ENCODE results near the gene PMVK.
A peak's percentile ranks its signal among the peaks of the same experiment; 100 is the strongest.

PMVK gene

DNA sequence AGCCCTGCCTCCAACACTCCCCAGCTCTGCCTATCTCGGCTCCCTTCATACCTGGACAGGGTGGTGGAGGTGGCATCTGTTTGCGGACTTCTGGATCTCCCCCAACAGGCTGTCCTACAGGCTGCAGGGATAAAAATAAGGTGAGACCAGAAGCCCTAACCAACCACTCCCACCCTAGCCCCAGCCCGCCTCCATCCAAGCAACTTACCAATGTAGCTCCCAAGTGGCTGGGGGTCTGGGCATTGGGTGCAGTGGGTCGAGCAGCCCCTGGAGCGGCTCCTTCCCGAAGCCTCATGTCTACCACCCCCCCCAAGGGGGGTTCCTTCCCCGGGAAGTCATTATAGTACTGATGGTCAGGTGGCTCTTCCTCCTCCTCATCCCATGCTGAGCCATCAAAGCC lies 29.6 kb upstream of the PMVK start:
- DNase-seq = no peak

- no peak for DNase-seq
These were observed 27.8 kb upstream of the PMVK start for GRCh38 chr1:154964359-154964758.

GRCh38 chr1:154963643-154964042 lies 27.1 kb upstream of the PMVK start:
- DNase-seq = no peak

DNA sequence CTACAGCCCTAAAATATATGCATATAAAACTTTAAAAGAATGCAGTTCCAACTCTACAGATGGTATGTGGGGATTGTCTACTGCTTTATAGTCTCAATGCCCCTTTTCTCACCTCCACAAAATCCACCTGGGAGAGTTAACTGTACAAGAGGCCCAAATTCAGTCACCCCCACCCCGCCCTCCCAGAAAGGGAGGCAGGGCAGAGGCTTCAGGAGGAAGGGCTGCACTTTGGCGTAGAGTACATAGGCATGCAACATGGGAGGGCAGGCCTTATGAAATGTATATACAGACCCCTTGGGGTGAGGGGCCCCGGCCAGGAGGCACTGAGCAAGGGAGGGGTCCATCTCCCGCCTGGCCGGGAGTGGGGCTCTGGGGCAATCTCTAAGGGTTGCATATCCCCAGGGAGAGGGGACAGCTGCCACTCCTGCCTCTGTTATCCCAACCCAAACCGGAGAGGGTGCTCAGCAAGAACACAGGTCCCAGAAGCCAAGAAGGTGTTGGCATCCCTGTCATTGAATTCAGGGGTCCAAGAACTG lies 26.3 kb upstream of the PMVK start:
- DNase-seq = no peak

DNA sequence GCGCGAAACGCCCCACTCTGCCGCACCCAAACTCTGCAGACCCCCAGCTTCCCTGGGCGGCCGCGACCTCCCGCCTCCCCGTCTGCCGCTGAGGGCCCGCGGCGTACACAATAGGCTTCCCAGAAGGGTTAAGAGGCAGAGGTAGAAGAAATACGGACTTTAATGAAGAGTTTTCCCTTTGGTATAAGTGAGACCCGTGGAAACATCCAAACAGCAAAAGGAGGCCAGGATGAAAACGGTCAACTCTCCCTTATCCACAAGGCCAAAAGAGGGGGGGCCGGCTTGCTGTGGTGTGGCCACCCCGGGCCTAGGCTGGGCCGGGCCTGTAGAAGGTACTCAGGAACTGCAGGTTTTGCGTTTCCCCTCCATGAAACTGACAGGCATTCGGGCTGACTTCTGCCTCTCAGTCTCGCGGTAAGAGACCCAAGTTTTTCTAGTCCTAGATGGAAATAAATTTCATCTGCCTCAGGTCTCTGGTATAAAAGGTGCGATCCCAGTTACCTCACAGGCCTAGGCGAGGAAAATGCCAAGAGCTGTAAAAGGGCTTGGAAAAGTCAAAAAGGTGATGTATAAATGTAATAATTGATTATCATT lies 25.7 kb upstream of the PMVK start:
- no peak for DNase-seq

- peak; percentile 50 to 75 (median 62) for DNase-seq
These were observed 25.0 kb upstream of the PMVK start, which contains the start of gene PYGO2 for GRCh38 chr1:154961207-154962155. Gene PYGO2, minus strand, starts transcription at chr1:154961782. Its CDS starts 206 bp downstream, at chr1:154961576.

GRCh38 chr1:154960446-154961136 lies 24.1 kb upstream of the PMVK start:
- no peak for DNase-seq

- no peak for DNase-seq
These were observed 22.9 kb upstream of the PMVK start for GRCh38 chr1:154959426-154959780.

- no peak for DNase-seq
These were observed 22.3 kb upstream of the PMVK start for GRCh38 chr1:154958681-154959425.

DNA sequence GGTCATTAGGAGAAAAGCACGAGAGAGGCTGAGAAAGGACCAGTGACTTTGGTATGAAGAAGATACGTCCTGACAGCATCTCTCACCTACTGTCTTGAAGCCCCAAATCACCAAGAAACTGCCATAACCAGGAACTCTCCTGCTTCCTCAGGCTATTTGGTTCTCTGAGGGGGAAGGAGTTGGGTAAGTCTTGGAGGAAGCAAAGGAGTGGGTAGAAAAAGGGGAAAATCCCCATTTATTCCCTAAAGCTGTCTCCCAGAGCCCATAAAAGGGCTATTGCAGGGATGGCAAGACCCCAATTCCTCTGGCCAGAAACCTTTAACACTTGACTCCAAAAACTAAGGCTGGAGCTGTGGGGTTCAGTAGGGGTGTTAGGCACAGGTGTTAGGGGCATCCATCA lies 21.5 kb upstream of the PMVK start:
- DNase-seq = no peak

GRCh38 chr1:154957091-154957657 lies 20.7 kb upstream of the PMVK start:
- no peak for DNase-seq

GRCh38 chr1:154956544-154956941 lies 20.0 kb upstream of the PMVK start:
- no peak for DNase-seq

DNA sequence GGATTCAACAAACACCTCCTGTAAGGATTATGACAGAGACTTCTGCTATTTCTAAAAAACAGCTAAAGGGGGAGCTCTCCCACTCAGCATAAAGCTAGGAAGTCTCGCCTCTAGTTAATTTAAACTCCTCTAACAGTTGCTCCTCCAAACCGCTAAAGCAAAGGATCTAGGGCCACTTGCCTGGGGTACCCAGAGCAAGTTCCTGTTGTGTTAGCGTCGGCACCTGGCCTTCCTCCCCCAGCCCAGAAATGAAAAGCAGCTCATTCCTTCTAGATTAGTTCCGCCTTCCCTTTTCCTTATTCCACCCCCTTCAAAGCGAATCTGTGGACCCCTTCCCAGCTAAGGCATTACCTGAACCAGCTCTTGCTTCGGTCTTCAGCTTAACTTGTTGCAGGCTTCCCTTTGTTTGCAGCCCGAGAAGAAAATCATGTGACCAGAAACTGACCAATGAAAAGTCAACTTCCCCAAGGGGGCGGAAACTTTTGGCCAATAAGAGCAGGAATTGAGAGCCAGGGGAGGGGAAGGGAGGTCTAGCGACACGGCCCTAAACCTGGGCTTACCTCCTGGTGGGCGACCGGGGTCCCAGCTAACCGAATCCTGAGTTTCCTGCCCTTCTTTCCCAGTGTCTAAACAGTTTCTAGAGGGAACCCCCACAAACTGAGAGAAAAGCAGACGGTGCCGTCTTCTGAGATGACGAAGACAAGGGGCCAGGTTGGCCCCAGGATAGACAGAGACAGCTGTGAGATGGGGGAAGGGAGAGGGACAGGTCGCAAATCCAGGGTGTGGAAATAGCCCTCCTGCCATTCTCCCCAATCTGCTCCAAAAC lies 19.4 kb upstream of the PMVK start, which contains the start of gene PBXIP1:
TSS of gene PBXIP1 (minus strand) at position 382 of the 826 bp plus-strand sequence. CDS start 2,378 bp downstream, outside the sequence.
- peak in 3 of 4 experiments; percentile 29 to 62 (median 56) for DNase-seq

DNA sequence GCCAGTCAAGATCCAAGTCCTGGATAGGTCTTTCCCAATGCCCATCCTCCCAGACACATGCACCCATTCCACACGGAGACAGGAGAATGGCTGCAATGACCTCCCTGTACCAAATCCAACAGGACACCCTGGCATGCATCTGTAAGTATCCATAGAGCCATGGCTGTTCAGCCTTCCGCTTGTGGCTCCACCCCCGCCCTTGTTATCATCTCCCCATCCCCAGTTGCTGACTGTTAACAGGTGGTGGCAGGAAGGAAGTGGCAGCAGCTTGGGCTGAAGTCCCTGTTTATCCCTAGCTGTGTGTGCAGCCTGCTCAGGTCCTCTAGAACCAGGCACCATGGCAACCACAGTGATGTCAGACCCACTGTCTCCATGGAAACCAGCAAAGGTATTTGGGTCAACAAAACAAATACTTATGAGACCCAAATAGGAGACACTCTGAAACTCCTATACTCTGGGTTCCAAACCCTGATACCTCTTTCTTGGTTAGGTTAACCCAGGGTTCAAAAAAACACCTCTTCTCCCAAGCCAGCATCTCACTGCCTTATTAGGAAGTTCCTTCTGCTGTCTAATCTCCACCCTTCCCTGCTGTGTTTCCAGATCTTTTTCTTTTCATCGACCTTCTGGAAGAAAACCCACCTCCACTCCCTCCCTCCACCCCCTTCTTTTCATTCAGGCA lies 18.7 kb upstream of the PMVK start:
- peak; percentile 21 to 80 (median 61) for DNase-seq

DNA sequence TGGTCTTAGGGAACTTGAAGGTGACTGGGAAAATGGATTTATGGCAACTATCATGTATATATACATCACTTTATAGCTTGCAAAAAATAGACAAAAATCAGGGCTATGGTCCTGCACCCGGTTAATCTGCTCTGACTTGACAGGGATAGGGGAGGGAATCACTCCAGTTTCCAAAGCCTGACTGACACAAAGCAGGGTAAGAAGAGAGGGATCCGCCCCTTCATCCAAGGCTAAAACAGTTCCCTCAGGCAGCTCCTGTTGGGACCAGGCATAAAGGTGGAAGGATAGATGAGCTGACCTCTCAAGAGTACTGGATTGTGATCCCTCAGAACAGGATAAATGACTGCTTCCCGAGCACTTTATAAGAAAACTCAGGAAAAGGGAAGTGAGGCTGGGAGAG lies 18.0 kb upstream of the PMVK start:
- no peak for DNase-seq

DNA sequence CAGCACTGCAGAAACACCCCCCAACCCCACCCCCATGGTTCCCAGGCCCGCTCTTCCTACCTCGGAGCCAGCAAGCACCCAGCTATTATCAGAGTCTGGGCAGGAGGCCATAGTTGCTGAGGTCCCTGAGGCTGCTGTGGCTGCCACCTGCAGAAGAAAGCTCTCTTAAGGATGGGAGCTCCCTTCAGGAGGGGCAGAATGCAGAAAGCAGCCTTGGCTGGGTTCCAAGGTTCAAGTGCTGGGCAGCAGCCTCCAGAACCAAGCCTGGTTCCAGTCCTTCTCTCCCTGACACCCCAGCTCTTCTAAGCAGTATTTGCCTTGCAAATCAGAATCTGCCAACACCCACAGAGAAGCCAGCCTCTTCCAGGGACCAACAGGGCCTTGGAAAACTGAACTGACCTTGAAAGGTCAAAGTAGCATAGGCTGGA lies 17.1 kb upstream of the PMVK start:
- DNase-seq = no peak

DNA sequence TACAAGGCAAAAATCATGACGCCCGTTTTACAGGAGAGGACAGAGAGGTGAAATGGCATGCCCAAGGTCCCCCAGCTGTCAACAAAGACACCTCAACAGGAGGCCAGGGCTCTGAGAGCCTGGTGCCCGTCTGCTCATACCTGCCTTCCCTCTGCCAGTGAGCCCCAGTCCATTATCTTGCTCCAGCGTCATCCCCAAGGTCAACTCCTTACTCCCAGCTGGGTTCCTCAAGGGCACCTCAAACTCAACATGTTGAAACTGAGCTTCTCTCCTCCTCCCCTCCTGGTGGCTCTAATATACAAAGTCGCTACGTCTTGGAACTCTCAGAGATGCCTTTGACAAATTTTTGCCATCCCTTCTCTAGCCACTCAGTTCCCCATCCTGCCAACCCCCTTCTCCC lies 16.1 kb upstream of the PMVK start:
- DNase-seq = no peak

GRCh38 chr1:154951901-154952657 lies 15.6 kb upstream of the PMVK start:
- DNase-seq = peak in 3 of 4 experiments; percentile 20 to 51 (median 23)

DNA sequence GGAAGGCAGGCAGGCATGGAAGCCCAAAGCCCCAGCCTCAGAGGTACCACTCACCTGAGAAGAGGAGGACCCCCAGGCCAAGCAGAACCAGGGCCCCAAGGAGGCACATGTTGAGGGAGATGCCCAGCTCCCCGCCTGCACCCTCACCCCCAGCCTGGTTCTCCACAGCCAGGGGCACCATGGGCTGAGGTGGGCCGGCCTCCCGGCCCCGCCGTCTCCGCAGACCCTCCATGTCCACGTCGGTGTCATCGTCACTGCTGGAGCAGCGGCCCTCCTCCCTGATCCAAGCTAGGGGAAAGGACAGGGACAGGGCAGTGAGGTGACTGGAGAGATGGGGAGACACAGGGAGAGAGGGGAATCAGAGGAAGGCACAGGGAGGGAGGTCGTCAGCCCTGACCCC lies 11.6 kb upstream of the PMVK start:
- DNase-seq = no peak
